GM23248 (cell line): ENCODE data around the gene CAMKMT.

Source experiments
- EZH2 ChIP-seq: fragments of 200-600 bp; sonication (generic); IDR thresholded peaks from 2 replicates; pipeline ENCODE4 v1.6.1; 2018; ENCODE audit warnings: antibody characterized with exemption, mild to moderate bottlenecking; ENCODE audit not compliant: insufficient read depth, poor library complexity, severe bottlenecking
- EZH2phosphoT487 ChIP-seq: fragments of 200-600 bp; sonication (generic); IDR thresholded peaks from 2 replicates; pipeline ENCODE4 v1.6.1; 2018; ENCODE audit warnings: antibody characterized with exemption, moderate library complexity, mild to moderate bottlenecking, low read depth; ENCODE audit not compliant: insufficient read depth

DNA sequence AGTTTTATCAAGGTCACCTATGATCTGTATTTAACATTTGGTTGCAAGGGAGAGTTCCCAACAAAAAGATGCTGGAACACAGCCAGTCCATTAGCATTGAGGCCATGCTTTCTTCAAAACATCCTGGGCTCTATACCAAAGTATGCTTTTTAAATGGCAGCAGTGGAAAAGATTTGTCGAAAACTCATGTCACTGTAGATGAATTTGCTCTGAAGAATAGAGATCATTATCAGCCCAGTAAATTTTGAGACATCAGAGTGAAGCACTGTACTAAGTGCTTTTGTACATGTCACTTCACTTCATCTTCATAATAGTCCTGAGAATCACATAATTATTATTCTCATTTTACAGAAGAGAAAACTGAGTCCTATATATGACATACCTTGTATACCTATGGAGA, 189.8 kb downstream of the CAMKMT start:
- TF ChIP-seq EZH2 (no peak), EZH2phosphoT487 (no peak)
